ENCODE data around the gene MAPK4.

Gene MAPK4

GRCh38 chr18:50665015-50665414 is 105.1 kb downstream of the MAPK4 start:
- DNase-seq (ENCODE audit: extremely low spot score) = no peak
- CTCF ChIA-PET = no interaction called here
- POLR2A ChIA-PET = no interaction called here

GRCh38 chr18:50665519-50665918 is 105.6 kb downstream of the MAPK4 start:
- DNase-seq (ENCODE audit: extremely low spot score) = no peak
- CTCF ChIA-PET = no interaction called here
- TF ChIP-seq FOXK2 (IDR thresholded peaks at IDR 0.05) (no peak), ZNF384 (IDR thresholded peaks at IDR 0.05) (no peak), FOXA1 (IDR thresholded peaks at IDR 0.05) (no peak), ELF4 (IDR thresholded peaks at IDR 0.05) (no peak), BHLHE40 (IDR thresholded peaks at IDR 0.05; ENCODE audit: borderline replicate concordance) (no peak), ARNT (IDR thresholded peaks at IDR 0.05) (no peak), PKNOX1 (IDR thresholded peaks at IDR 0.05) (no peak), TARDBP (IDR thresholded peaks at IDR 0.05) (no peak), NFRKB (IDR thresholded peaks at IDR 0.05) (no peak), L3MBTL2 (conservative IDR thresholded peaks at IDR 0.05) (no peak), CTBP1 (IDR thresholded peaks at IDR 0.05; ENCODE audit: borderline replicate concordance) (no peak), LEF1 (IDR thresholded peaks at IDR 0.05; ENCODE audit: borderline replicate concordance) (no peak), FOXM1 (IDR thresholded peaks at IDR 0.05; ENCODE audit: borderline replicate concordance) (no peak), SUZ12 (IDR thresholded peaks at IDR 0.05) (no peak), HDGF (IDR thresholded peaks at IDR 0.05; ENCODE audit: borderline replicate concordance) (no peak), SP1 (IDR thresholded peaks at IDR 0.05) (no peak)
- POLR2A ChIA-PET = no interaction called here

More at GRCh38 chr18:50665015-50665414, 105.1 kb downstream of the MAPK4 start:
- TF ChIP-seq ZNF384 (IDR thresholded peaks at IDR 0.05) (no peak), LEF1 (IDR thresholded peaks at IDR 0.05; ENCODE audit: borderline replicate concordance) (no peak), SP1 (IDR thresholded peaks at IDR 0.05) (no peak)

- POLR2A ChIA-PET = no interaction called here
- CTCF ChIA-PET = no interaction called here
Observed at GRCh38 chr18:50666536-50666935, 106.6 kb downstream of the MAPK4 start.

GRCh38 chr18:50671376-50671775 is 111.5 kb downstream of the MAPK4 start:
- ChIA-PET POLR2A (interaction anchor here (0.7 kb wide), 1 partner anchor 8 kb away, joined by 4 read pairs; no protein-coding TSS in a partner anchor), CTCF (interaction anchor here (1.0 kb wide), 1 partner anchor 242 kb away, joined by 3 read pairs; no protein-coding TSS in a partner anchor)
- no peak for DNase-seq (ENCODE audit: extremely low spot score)
- TF ChIP-seq NFRKB (IDR thresholded peaks at IDR 0.05) = no peak
- no peak for TF ChIP-seq SUZ12 (IDR thresholded peaks at IDR 0.05)
- TF ChIP-seq FOXM1 (IDR thresholded peaks at IDR 0.05; ENCODE audit: borderline replicate concordance) = no peak
- TF ChIP-seq LEF1 (IDR thresholded peaks at IDR 0.05; ENCODE audit: borderline replicate concordance) = no peak
- no peak for TF ChIP-seq TARDBP (IDR thresholded peaks at IDR 0.05)
- TF ChIP-seq ZNF384 (IDR thresholded peaks at IDR 0.05) = no peak

More at GRCh38 chr18:50666536-50666935, 106.6 kb downstream of the MAPK4 start:
- TF ChIP-seq PKNOX1 (IDR thresholded peaks at IDR 0.05) (no peak), ZNF384 (IDR thresholded peaks at IDR 0.05) (no peak), SP1 (IDR thresholded peaks at IDR 0.05) (no peak), CTBP1 (IDR thresholded peaks at IDR 0.05; ENCODE audit: borderline replicate concordance) (no peak), ARNT (IDR thresholded peaks at IDR 0.05) (no peak), L3MBTL2 (conservative IDR thresholded peaks at IDR 0.05) (no peak), HDGF (IDR thresholded peaks at IDR 0.05; ENCODE audit: borderline replicate concordance) (no peak)
- no peak for DNase-seq (ENCODE audit: extremely low spot score)

- no peak for DNase-seq (ENCODE audit: extremely low spot score)
- TF ChIP-seq TARDBP (IDR thresholded peaks at IDR 0.05) = no peak
- TF ChIP-seq SP1 (IDR thresholded peaks at IDR 0.05) = no peak
- no peak for TF ChIP-seq PKNOX1 (IDR thresholded peaks at IDR 0.05)
- no peak for TF ChIP-seq ELF4 (IDR thresholded peaks at IDR 0.05)
- TF ChIP-seq LEF1 (IDR thresholded peaks at IDR 0.05; ENCODE audit: borderline replicate concordance) = no peak
- no peak for TF ChIP-seq ARNT (IDR thresholded peaks at IDR 0.05)
- no peak for TF ChIP-seq SUZ12 (IDR thresholded peaks at IDR 0.05)
- TF ChIP-seq BHLHE40 (IDR thresholded peaks at IDR 0.05; ENCODE audit: borderline replicate concordance) = no peak
- no peak for TF ChIP-seq FOXA1 (IDR thresholded peaks at IDR 0.05)
- no peak for TF ChIP-seq ZNF384 (IDR thresholded peaks at IDR 0.05)
- no peak for TF ChIP-seq FOXM1 (IDR thresholded peaks at IDR 0.05; ENCODE audit: borderline replicate concordance)
- TF ChIP-seq NFRKB (IDR thresholded peaks at IDR 0.05) = no peak
- TF ChIP-seq CTBP1 (IDR thresholded peaks at IDR 0.05; ENCODE audit: borderline replicate concordance) = no peak
- TF ChIP-seq FOXK2 (IDR thresholded peaks at IDR 0.05) = no peak
- TF ChIP-seq L3MBTL2 (conservative IDR thresholded peaks at IDR 0.05) = no peak
- no peak for TF ChIP-seq HDGF (IDR thresholded peaks at IDR 0.05; ENCODE audit: borderline replicate concordance)
Observed at GRCh38 chr18:50674307-50674980, 114.6 kb downstream of the MAPK4 start.

GRCh38 chr18:50675043-50675442 is 115.2 kb downstream of the MAPK4 start:
- TF ChIP-seq HDGF (IDR thresholded peaks at IDR 0.05; ENCODE audit: borderline replicate concordance) = no peak
- no peak for DNase-seq (ENCODE audit: extremely low spot score)
- ChIA-PET POLR2A (no interaction called here), CTCF (no interaction called here)

More at GRCh38 chr18:50674307-50674980, 114.6 kb downstream of the MAPK4 start:
- POLR2A ChIA-PET = no interaction called here
- CTCF ChIA-PET = no interaction called here

GRCh38 chr18:50678651-50679050 is 118.8 kb downstream of the MAPK4 start:
- POLR2A ChIA-PET = no interaction called here
- TF ChIP-seq FOXA1 (IDR thresholded peaks at IDR 0.05) = no peak
- TF ChIP-seq PKNOX1 (IDR thresholded peaks at IDR 0.05) = no peak
- TF ChIP-seq HDGF (IDR thresholded peaks at IDR 0.05; ENCODE audit: borderline replicate concordance) = no peak
- TF ChIP-seq ELF4 (IDR thresholded peaks at IDR 0.05) = no peak
- no peak for TF ChIP-seq SP1 (IDR thresholded peaks at IDR 0.05)
- TF ChIP-seq L3MBTL2 (conservative IDR thresholded peaks at IDR 0.05) = no peak
- TF ChIP-seq FOXM1 (IDR thresholded peaks at IDR 0.05; ENCODE audit: borderline replicate concordance) = no peak
- no peak for TF ChIP-seq FOXK2 (IDR thresholded peaks at IDR 0.05)
- TF ChIP-seq LEF1 (IDR thresholded peaks at IDR 0.05; ENCODE audit: borderline replicate concordance) = no peak
- TF ChIP-seq TARDBP (IDR thresholded peaks at IDR 0.05) = no peak
- no peak for TF ChIP-seq ZNF384 (IDR thresholded peaks at IDR 0.05)
- no peak for TF ChIP-seq SUZ12 (IDR thresholded peaks at IDR 0.05)
- TF ChIP-seq CTBP1 (IDR thresholded peaks at IDR 0.05; ENCODE audit: borderline replicate concordance) = no peak
- TF ChIP-seq NFRKB (IDR thresholded peaks at IDR 0.05) = no peak
- TF ChIP-seq ARNT (IDR thresholded peaks at IDR 0.05) = no peak
- TF ChIP-seq BHLHE40 (IDR thresholded peaks at IDR 0.05; ENCODE audit: borderline replicate concordance) = no peak
- CTCF ChIA-PET = no interaction called here
- no peak for DNase-seq (ENCODE audit: extremely low spot score)

Data from HEK293T (cell line).